Measurements from ENCODE around the gene TMC8.

TMC8 gene

DNA sequence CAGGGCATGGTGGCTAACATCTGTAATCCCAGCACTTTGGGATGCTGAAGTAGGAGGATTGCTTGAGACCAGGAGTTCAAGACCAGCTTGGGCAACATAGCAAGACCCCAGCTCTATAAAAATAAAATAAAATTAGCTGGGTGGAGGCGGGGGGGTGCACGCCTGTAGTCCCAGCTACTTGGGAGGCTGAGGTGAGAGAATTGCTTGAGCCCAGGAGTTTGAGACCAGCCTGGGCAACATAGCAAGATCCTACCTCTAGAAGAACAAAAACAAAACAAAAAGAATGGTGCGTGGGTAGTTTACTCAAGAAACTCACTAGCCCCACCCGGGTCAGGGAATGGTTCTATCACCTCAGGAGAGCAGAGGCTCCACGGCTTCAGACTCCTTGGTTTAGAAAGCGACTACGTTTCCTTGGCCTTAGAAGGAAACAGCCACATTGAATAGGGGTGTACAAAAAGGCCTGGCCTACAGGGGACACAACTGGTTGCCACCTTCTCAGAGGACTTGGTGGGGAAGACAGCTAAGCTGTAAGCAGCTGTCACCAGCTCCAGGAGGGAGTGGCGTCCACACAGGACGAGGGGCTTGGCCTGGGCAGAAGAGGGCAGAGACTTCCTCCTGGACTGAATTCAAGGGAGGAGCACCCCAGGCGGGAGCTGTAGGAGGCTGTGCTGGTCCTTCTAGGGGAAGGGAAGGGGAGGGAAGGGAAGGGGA is 55.6 kb downstream of the TMC8 start:
- DNase-seq = peak; percentile 63

DNA sequence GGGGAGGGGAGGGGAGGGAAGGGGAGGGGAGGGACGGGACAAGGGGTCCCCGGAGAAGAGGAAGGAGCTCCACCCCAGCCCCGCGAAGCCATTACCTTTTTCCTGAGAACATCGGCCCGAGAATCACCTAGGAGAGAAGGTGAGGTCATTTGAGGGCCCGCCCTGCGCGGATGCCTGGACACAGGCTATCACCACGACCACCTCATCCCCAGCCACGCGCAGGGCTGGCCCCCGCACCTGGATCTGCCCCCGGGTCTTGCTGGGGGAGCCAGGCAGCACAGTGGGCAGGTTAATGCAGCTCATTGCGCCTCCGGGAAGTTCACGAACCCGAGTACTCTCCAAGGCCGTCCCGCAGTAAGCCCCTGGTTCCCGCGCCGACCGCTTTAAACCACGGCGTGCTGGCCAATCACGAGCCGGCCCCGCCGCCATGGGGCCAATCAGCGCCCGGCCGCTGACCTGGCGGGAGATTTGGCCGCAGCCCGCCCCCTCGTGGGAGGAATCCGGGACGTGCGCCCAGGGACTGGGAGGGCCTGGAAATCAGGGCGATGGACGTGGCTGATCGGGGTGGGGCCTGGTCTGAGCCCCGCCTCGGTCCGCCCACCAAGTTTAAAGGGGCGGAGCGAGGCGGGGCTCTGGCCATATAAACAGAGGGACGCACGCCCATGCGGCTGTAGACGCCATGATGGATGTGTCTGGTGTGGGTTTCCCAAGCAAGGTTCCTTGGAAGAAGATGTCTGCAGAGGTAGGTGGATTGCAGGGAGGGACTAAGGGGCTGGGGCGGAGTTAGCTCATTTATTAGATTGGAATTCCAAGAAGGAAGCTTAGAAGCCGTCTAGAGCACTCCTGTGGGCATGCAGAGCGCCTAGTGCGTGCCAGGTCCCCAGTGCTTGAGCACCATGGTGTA is 56.4 kb downstream of the TMC8 start, which contains the start of the genes AFMID and TK1:
Gene AFMID, plus strand, starts transcription at position 671 of the 904 bp plus-strand sequence. Its CDS starts 9 bp downstream, at position 680.
Gene TK1, minus strand, starts transcription at position 361 of the 904 bp plus-strand sequence. Its CDS starts 58 bp downstream, at position 303.
- peak; percentile 100 for DNase-seq
